RWPE2 (cell line): ENCODE results near the gene TNS3.

Experiments
- ATAC-seq: fragments of 200-7000 bp; cut with Tn5 transposase; 3 replicates; pipeline ENCODE4 v1.9.1; 2021; ENCODE audit warnings: low read depth
- DNase-seq: peaks from one replicate; pipeline ENCODE4 v3.0.0-alpha.2; 2020; ENCODE audit warnings: low spot score
- H3K27ac ChIP-seq: fragments of 450-650 bp; 2 replicates; pipeline ENCODE4 v1.5.1; 2017; ENCODE audit warnings: mild to moderate bottlenecking; ENCODE audit not compliant: poor library complexity, severe bottlenecking
- H3K27me3 ChIP-seq: fragments of 250-450 bp; sonication (Bioruptor Pico); 2 replicates; pipeline ENCODE4 v1.5.1; 2021; ENCODE audit warnings: mild to moderate bottlenecking, moderate library complexity; ENCODE audit not compliant: insufficient read depth, poor library complexity, severe bottlenecking
- H3K36me3 ChIP-seq: fragments of 250-450 bp; sonication (Bioruptor Pico); 2 replicates; pipeline ENCODE4 v1.5.1; 2020; ENCODE audit warnings: low read depth, mild to moderate bottlenecking, moderate library complexity
- H3K4me1 ChIP-seq: fragments of 250-450 bp; sonication (Bioruptor Pico); 2 replicates; pipeline ENCODE4 v1.5.1; 2021; ENCODE audit warnings: mild to moderate bottlenecking, moderate library complexity; ENCODE audit not compliant: insufficient read depth, poor library complexity, severe bottlenecking
- H3K4me3 ChIP-seq: fragments of 250-450 bp; sonication (Bioruptor Pico); 2 replicates; pipeline ENCODE4 v1.5.1; 2021; ENCODE audit warnings: mild to moderate bottlenecking, moderate library complexity; ENCODE audit not compliant: severe bottlenecking
- H3K9me3 ChIP-seq: fragments of 250-450 bp; sonication (Bioruptor Pico); 2 replicates; pipeline ENCODE4 v1.5.1; 2021; ENCODE audit warnings: mild to moderate bottlenecking, moderate library complexity; ENCODE audit not compliant: severe bottlenecking
- TF ChIP-seq, protein P1 (sequence below): fragments of 450-650 bp; IDR thresholded peaks from one replicate; pipeline ENCODE4 v1.5.1; 2017; ENCODE audit warnings: mild to moderate bottlenecking, moderate library complexity; ENCODE audit not compliant: poor library complexity, severe bottlenecking

The TNS3 gene

DNA sequence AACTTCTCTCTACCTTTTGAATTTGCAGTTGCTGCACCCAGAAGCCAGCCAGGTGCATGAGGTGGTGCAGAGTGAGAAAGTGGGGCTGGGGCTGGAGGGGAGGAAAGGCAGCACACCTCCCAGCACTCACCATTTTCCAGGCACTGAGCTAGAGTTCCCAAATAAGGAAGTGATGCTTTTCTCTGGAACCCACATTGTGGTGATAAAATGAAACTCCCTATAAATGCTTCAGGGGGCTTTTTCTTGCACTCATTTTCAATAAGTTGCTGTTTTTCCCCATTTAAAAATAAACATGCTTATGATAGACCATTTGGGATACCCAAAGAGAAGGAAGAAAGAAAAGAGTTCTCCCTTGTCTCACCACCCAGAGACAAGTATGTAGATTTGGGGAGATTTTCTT lies 42.8 kb upstream of the TNS3 start:
- H3K4me1 ChIP-seq, result no peaks in the 10 kb centered on the region
- no peaks in the 10 kb centered on the region for H3K27me3 ChIP-seq
- TF ChIP-seq, protein P1, sequence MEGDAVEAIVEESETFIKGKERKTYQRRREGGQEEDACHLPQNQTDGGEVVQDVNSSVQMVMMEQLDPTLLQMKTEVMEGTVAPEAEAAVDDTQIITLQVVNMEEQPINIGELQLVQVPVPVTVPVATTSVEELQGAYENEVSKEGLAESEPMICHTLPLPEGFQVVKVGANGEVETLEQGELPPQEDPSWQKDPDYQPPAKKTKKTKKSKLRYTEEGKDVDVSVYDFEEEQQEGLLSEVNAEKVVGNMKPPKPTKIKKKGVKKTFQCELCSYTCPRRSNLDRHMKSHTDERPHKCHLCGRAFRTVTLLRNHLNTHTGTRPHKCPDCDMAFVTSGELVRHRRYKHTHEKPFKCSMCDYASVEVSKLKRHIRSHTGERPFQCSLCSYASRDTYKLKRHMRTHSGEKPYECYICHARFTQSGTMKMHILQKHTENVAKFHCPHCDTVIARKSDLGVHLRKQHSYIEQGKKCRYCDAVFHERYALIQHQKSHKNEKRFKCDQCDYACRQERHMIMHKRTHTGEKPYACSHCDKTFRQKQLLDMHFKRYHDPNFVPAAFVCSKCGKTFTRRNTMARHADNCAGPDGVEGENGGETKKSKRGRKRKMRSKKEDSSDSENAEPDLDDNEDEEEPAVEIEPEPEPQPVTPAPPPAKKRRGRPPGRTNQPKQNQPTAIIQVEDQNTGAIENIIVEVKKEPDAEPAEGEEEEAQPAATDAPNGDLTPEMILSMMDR, result no peak
- ATAC-seq (no peak), DNase-seq (no peak)
- no peak overlapping the region for H3K27ac ChIP-seq
- no peaks in the 10 kb centered on the region for H3K9me3 ChIP-seq
- H3K4me3 ChIP-seq, result no peak overlapping the region
- H3K36me3 ChIP-seq, result no peaks in the 10 kb centered on the region

GRCh38 chr7:47622946-47623640 lies 41.2 kb upstream of the TNS3 start:
- no peaks in the 10 kb centered on the region for H3K36me3 ChIP-seq
- H3K27me3 ChIP-seq, result no peaks in the 10 kb centered on the region
- DNase-seq (no peak), ATAC-seq (no peak)
- H3K9me3 ChIP-seq, result no peaks in the 10 kb centered on the region
- TF ChIP-seq, protein P1, result no peak
- H3K4me3 ChIP-seq, result no peak overlapping the region
- no peak overlapping the region for H3K27ac ChIP-seq
- H3K4me1 ChIP-seq, result no peaks in the 10 kb centered on the region

DNA sequence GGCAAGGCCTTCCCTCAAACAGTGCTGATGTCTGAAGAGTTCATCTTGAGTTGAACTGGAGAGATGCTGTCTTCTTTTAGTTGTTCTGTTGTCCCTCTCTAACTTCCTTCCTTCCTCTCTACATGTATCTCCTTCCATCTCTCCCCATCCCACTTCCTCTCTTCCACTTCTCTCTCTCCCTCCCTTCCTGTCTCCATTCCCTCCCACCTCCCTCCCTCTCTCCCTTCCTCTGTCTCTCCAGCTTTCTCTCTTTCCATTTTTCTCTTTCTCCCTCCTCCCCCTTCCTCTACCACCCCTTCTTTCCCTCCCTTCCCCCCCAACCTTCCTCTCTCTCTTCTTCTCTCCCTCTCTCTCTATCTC lies 40.7 kb upstream of the TNS3 start:
- TF ChIP-seq, protein P1, result no peak
- Histone ChIP-seq H3K4me1 (no peaks in the 10 kb centered on the region), H3K9me3 (no peaks in the 10 kb centered on the region), H3K27me3 (no peaks in the 10 kb centered on the region), H3K36me3 (no peaks in the 10 kb centered on the region), H3K4me3 (no peak overlapping the region), H3K27ac (no peak overlapping the region)
- ATAC-seq (no peak), DNase-seq (no peak)

DNA sequence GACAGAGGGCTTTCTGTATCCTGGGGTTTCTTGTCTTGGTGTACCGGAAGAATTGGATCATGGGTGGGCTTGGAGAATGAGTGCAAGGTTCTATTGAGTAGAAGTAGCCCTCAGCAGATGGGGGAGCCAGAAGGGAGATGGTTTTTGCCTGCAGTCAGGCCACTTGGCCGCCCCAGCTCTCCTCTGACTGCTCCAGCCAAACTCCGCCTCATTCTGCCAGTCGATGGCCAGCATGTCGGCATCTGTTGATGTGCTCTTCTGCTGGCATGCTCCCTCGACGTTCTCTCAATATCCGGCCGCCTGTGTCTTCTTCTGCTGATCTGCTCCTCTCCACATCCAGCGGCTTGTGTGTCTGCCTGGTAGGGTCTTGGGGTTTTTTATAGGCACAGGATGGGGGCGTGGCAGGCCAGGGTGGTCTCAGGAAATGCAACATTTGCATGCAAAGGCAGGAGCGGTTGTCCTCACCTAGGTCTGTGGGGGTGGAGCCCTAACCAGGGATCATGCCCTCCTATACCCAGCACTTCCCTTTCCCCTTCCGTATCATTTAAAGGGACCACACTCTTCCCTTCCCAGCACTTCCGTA lies 40.2 kb upstream of the TNS3 start:
- TF ChIP-seq, protein P1, result no peak
- no peak overlapping the region for H3K27ac ChIP-seq
- no peak for ATAC-seq

DNA sequence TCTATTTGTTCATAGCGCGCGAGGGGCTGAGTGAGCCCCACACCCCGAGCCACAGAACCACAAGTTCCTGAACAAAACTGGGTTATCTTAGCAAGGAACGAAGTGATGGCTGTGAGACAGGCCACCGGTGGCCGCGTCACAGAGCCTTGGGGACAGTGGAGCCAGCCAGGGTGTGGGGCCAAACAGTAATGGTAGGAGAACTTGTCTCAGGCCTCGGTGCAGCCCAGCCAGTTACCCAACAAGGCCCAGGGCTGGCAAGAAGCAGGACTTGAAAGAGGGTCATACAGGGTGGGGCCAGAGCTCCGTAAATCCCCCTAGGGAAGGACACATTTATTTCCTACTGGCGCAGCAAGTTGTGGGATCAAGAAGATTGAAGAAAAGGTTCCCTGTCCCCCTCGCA lies 39.4 kb upstream of the TNS3 start:
- H3K4me1 ChIP-seq, result no peaks in the 10 kb centered on the region
- DNase-seq (no peak), ATAC-seq (no peak)
- H3K27me3 ChIP-seq, result no peaks in the 10 kb centered on the region
- no peak overlapping the region for H3K27ac ChIP-seq
- H3K9me3 ChIP-seq, result no peaks in the 10 kb centered on the region
- TF ChIP-seq, protein P1, result no peak
- H3K36me3 ChIP-seq, result no peaks in the 10 kb centered on the region
- H3K4me3 ChIP-seq, result no peak overlapping the region

More for the DNA sequence above, 40.2 kb upstream of the TNS3 start:
- no peaks in the 10 kb centered on the region for H3K36me3 ChIP-seq
- no peaks in the 10 kb centered on the region for H3K27me3 ChIP-seq
- DNase-seq, result no peak
- no peaks in the 10 kb centered on the region for H3K4me1 ChIP-seq
- no peaks in the 10 kb centered on the region for H3K9me3 ChIP-seq
- no peak overlapping the region for H3K4me3 ChIP-seq
